ENCODE results near the gene ACTN4. TPM values are rescaled to one million over a fixed set of nuclear protein-coding genes. Genes with fewer than 3 reads are reported as not detected.

The ACTN4 gene
- total and polyA plus RNA-seq, 2 donors (not counting 3 experiments of a cell fraction or from before 2014, with no cell fraction given): 313 to 748 TPM

DNA sequence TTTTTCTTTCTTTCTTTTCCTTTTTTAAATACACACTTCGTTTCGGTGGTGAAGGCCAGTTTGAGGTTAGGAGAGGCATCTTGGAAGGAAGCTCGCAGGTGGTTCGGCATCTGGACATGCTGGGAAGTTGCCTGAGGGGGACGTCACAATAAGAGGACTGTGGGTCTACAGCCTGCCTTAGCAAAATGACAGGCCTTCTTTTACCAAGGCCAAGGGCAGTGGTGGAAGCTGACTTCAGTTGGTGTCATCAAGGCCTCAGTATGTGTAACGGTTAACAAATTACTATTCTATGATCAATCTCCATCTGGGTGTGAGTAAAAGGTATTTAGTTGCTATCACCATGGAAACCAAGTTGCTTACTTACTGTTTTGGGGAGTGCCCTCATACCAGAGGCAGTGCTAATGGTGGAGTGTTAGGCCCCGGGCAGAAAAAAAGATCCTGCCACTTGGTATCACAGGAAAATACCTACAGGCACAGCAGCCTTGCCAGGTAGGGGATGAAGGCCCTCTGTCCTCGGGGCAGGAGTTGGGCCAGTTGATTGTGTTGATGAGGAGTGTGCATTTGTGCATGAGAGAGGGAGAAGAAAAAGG is 10.3 kb downstream of the ACTN4 start:
- Histone ChIP-seq H3K27ac (ENCODE audit: insufficient read depth, low read depth, low read length) (peak overlapping the region; percentile 87), H3K79me2 (ENCODE audit: control insufficient read depth, insufficient read depth, low read length) (peaks cover 97% of the 10 kb centered on the region), H3K9me3 (replicated peaks; ENCODE audit: control insufficient read depth, insufficient read depth, low read length) (no peaks in the 10 kb centered on the region), H3K4me1 (ENCODE audit: control insufficient read depth, extremely low read depth, insufficient read depth, low read length) (peaks cover 70% of the 10 kb centered on the region), H3K4me2 (ENCODE audit: insufficient read depth, low read length) (no peak overlapping the region), H3K36me3 (ENCODE audit: control insufficient read depth in 2 of 2, extremely low read depth in 1 of 2, insufficient read depth in 2 of 2, low read length in 2 of 2) (peaks cover 0 to 3% of the 10 kb centered on the region in 2 experiments), H3K9ac (replicated peaks; ENCODE audit: extremely low read depth, insufficient read depth, low read length) (peak overlapping the region; percentile 59), H4K20me1 (replicated peaks; ENCODE audit: control insufficient read depth, extremely low read depth, insufficient read depth, low read length) (no peaks in the 10 kb centered on the region), H2AFZ (ENCODE audit: low read depth, low read length) (no peak overlapping the region), H3K27me3 (ENCODE audit: control insufficient read depth in 2 of 2, insufficient read depth in 2 of 2, low read length in 2 of 2) (no peaks in the 10 kb centered on the region), H3K4me3 (replicated peaks in 1 of 3; ENCODE audit: insufficient read depth in 1 of 3, low read depth in 1 of 3, low read length in 3 of 3) (no peak overlapping the region), H3K9me1 (replicated peaks; ENCODE audit: control insufficient read depth, extremely low read depth, insufficient read depth, low read length) (no peaks in the 10 kb centered on the region)
- TF ChIP-seq FOS (IDR thresholded peaks at IDR 0.05; ENCODE audit: borderline replicate concordance, insufficient read depth, low read length): no peak
- no peak for TF ChIP-seq POLR2AphosphoS5 (IDR thresholded peaks at IDR 0.05; ENCODE audit: insufficient read depth, low read depth, low read length)
- no peak for TF ChIP-seq EZH2 (IDR thresholded peaks at IDR 0.05; ENCODE audit: borderline replicate concordance, low read depth, low read length, severe bottlenecking)
- ChIA-PET CTCF (interaction anchor here (0.8 to 3.3 kb wide), 5 partner anchors 10 to 35 kb away, joined by 3 to 12 read pairs (median 6); partner anchors contain the start of gene ACTN4), POLR2A (interaction anchor here (4.2 kb wide), 1 partner anchor 10 kb away, joined by 28 read pairs; the partner anchor contains the start of gene ACTN4)
- dilution Hi-C loops (cut with MboI; ENCODE audit: extremely low pct_ligation_motif_present, low sequenced_read_pairs): no loop called here
- FAIRE-seq (no peak), DNase-seq (ENCODE audit: low read depth, low spot score) (peak; percentile 36)
- intact Hi-C loops (cut with micrococcal nuclease): loop anchor here (1.0 to 2.0 kb wide), 4 partner anchors 9 to 49 kb away; no protein-coding TSS in a partner anchor
- BruUV-seq (replicated peaks): no TSS peak

DNA sequence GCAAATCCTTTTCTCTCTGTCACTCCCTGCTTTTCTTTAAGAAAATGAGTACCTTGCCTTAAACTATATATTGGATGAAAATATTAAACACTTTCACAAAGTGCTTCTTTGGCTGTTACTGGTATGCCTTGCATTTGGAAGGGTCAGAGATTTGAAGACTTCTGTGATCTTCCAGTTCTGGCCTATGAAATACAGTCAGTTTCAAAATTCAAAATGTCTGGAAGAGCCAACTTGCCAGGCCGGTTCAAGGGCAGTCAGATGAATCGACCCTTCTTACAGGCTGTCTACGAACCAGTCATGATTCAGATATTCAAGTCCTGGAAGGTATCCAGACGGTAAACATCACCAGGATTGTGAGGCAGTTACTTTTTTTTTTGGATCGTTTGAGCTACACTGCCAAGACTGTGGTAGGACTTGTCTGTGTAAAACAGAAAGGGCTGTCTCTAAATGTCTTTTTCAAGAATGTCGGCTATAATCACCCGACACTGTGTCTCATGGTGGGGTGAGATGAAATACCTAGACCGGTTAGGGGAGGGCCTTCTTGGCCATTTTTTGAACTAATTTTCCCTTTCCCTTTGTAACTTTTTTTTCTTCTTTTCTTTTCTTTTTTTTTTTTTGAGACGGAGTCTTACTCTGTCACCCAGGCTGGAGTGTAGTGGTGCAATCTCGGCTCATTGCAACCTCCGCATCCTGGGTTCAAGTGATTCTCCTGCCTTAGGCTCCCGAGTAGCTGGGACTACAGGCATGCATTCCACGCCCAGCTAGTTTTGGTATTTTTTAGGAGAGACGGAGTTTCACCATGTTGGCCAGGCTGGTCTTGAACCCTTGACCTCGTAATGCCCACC is 11.2 kb downstream of the ACTN4 start:
- dilution Hi-C loops (cut with MboI; ENCODE audit: extremely low pct_ligation_motif_present, low sequenced_read_pairs): no loop called here
- Histone ChIP-seq H3K4me3 (replicated peaks in 1 of 3; ENCODE audit: insufficient read depth in 1 of 3, low read depth in 1 of 3, low read length in 3 of 3) (no peak overlapping the region), H3K27ac (ENCODE audit: insufficient read depth, low read depth, low read length) (peak overlapping the region; percentile 87), H3K4me1 (ENCODE audit: control insufficient read depth, extremely low read depth, insufficient read depth, low read length) (peaks cover 66% of the 10 kb centered on the region), H3K9ac (replicated peaks; ENCODE audit: extremely low read depth, insufficient read depth, low read length) (peak overlapping the region; percentile 59), H3K9me3 (replicated peaks; ENCODE audit: control insufficient read depth, insufficient read depth, low read length) (no peaks in the 10 kb centered on the region), H3K4me2 (ENCODE audit: insufficient read depth, low read length) (peak overlapping the region; percentile 47), H3K27me3 (ENCODE audit: control insufficient read depth in 2 of 2, insufficient read depth in 2 of 2, low read length in 2 of 2) (no peaks in the 10 kb centered on the region), H3K36me3 (ENCODE audit: control insufficient read depth in 2 of 2, extremely low read depth in 1 of 2, insufficient read depth in 2 of 2, low read length in 2 of 2) (peaks cover 0 to 3% of the 10 kb centered on the region in 2 experiments), H4K20me1 (replicated peaks; ENCODE audit: control insufficient read depth, extremely low read depth, insufficient read depth, low read length) (no peaks in the 10 kb centered on the region), H3K9me1 (replicated peaks; ENCODE audit: control insufficient read depth, extremely low read depth, insufficient read depth, low read length) (no peaks in the 10 kb centered on the region), H2AFZ (ENCODE audit: low read depth, low read length) (no peak overlapping the region), H3K79me2 (ENCODE audit: control insufficient read depth, insufficient read depth, low read length) (peaks cover 97% of the 10 kb centered on the region)
- DNase-seq (ENCODE audit: low read depth, low spot score) (peak; percentile 98), FAIRE-seq (peak; percentile 98)
- TSS peak; percentile 67 for BruUV-seq (replicated peaks)
- intact Hi-C loops (cut with micrococcal nuclease): loop anchor here (1.0 to 2.0 kb wide), 4 partner anchors 8 to 48 kb away; no protein-coding TSS in a partner anchor
- ChIA-PET CTCF (interaction anchor here (1.0 to 3.3 kb wide), 11 partner anchors 11 to 48 kb away, joined by 3 to 12 read pairs (median 6); partner anchors contain the start of gene ACTN4), POLR2A (interaction anchor here (0.6 to 4.2 kb wide), 5 partner anchors 11 to 65 kb away, joined by 4 to 28 read pairs (median 4); partner anchors contain the start of gene ACTN4)
- no peak for TF ChIP-seq EZH2 (IDR thresholded peaks at IDR 0.05; ENCODE audit: borderline replicate concordance, low read depth, low read length, severe bottlenecking)
- TF ChIP-seq FOS (IDR thresholded peaks at IDR 0.05; ENCODE audit: borderline replicate concordance, insufficient read depth, low read length): peak; percentile 62
- TF ChIP-seq, protein P1, sequence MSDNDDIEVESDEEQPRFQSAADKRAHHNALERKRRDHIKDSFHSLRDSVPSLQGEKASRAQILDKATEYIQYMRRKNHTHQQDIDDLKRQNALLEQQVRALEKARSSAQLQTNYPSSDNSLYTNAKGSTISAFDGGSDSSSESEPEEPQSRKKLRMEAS (IDR thresholded peaks at IDR 0.05; ENCODE audit: insufficient read depth, insufficient read length): no peak
- TF ChIP-seq JUN (IDR thresholded peaks at IDR 0.05; ENCODE audit: borderline replicate concordance, insufficient read depth, insufficient read length, low read depth): peak; percentile 22
- TF ChIP-seq, protein P2, sequence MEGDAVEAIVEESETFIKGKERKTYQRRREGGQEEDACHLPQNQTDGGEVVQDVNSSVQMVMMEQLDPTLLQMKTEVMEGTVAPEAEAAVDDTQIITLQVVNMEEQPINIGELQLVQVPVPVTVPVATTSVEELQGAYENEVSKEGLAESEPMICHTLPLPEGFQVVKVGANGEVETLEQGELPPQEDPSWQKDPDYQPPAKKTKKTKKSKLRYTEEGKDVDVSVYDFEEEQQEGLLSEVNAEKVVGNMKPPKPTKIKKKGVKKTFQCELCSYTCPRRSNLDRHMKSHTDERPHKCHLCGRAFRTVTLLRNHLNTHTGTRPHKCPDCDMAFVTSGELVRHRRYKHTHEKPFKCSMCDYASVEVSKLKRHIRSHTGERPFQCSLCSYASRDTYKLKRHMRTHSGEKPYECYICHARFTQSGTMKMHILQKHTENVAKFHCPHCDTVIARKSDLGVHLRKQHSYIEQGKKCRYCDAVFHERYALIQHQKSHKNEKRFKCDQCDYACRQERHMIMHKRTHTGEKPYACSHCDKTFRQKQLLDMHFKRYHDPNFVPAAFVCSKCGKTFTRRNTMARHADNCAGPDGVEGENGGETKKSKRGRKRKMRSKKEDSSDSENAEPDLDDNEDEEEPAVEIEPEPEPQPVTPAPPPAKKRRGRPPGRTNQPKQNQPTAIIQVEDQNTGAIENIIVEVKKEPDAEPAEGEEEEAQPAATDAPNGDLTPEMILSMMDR (IDR thresholded peaks at IDR 0.05; ENCODE audit: extremely low read depth in 1 of 2, insufficient read depth in 1 of 2, low read depth in 1 of 2, low read length in 2 of 2): no peak
- no peak for TF ChIP-seq POLR2A (IDR thresholded peaks at IDR 0.05; ENCODE audit: low read depth, low read length)
- TF ChIP-seq GATA2 (IDR thresholded peaks at IDR 0.05; ENCODE audit: insufficient read depth, insufficient read length, low read depth, low read length): no peak
- no peak for TF ChIP-seq MYC (IDR thresholded peaks at IDR 0.05; ENCODE audit: low read depth, low read length)
- peak; percentile 62 for TF ChIP-seq POLR2AphosphoS5 (IDR thresholded peaks at IDR 0.05; ENCODE audit: insufficient read depth, low read depth, low read length)
